DOHH2 (cell line): ENCODE measurements around the gene IFI35.

Experiments
- H3F3A ChIP-seq: fragments of 200-600 bp; sonication (generic), shearing (Covaris generic); 2 replicates; pipeline ENCODE4 v1.6.0; 2016; ENCODE audit warnings: antibody characterized with exemption, mild to moderate bottlenecking; ENCODE audit not compliant: control insufficient read depth, insufficient read depth
- H3K27ac ChIP-seq: fragments of 200-600 bp; sonication (generic); 2 replicates; pipeline ENCODE4 v1.5.1; 2014; ENCODE audit warnings: low read depth, mild to moderate bottlenecking, low read length, moderate library complexity
- H3K27me3 ChIP-seq: fragments of 200-600 bp; sonication (generic); 2 replicates; pipeline ENCODE4 v1.6.1; 2014; ENCODE audit warnings: mild to moderate bottlenecking, low read length, mixed read lengths; ENCODE audit not compliant: control insufficient read depth
- H3K36me3 ChIP-seq: fragments of 200-600 bp; sonication (generic); 2 replicates; pipeline ENCODE4 v1.6.1; 2014; ENCODE audit warnings: mild to moderate bottlenecking, low read length, moderate library complexity, mixed read lengths; ENCODE audit not compliant: control insufficient read depth
- H3K4me1 ChIP-seq: fragments of 200-600 bp; sonication (generic); 2 replicates; pipeline ENCODE4 v1.6.1; 2014; ENCODE audit warnings: mild to moderate bottlenecking, low read length, mixed read lengths; ENCODE audit not compliant: control insufficient read depth
- H3K4me2 ChIP-seq: fragments of 200-600 bp; sonication (generic); 2 replicates; pipeline ENCODE4 v1.6.0; 2014; ENCODE audit warnings: mild to moderate bottlenecking, low read length, moderate library complexity
- H3K4me3 ChIP-seq: fragments of 200-600 bp; sonication (generic); 2 replicates; pipeline ENCODE4 v1.5.1; 2014; ENCODE audit warnings: mild to moderate bottlenecking, low read length, mixed read lengths
- H3K79me2 ChIP-seq: fragments of 200-600 bp; sonication (generic); 2 replicates; pipeline ENCODE4 v1.6.1; 2014; ENCODE audit warnings: mild to moderate bottlenecking, low read length, mixed read lengths; ENCODE audit not compliant: control insufficient read depth
- H3K9me2 ChIP-seq: fragments of 200-600 bp; sonication (generic); replicated peaks from 2 replicates; pipeline ENCODE4 v1.6.1; 2014; ENCODE audit warnings: mild to moderate bottlenecking, low read length, mixed read lengths; ENCODE audit not compliant: control insufficient read depth
- H3K9me3 ChIP-seq: fragments of 200-600 bp; sonication (generic); 2 replicates; pipeline ENCODE4 v1.6.1; 2014; ENCODE audit warnings: antibody characterized with exemption, low read length, mixed read lengths; ENCODE audit not compliant: control insufficient read depth, insufficient read depth
- H4K20me1 ChIP-seq: fragments of 200-600 bp; sonication (generic); 2 replicates; pipeline ENCODE4 v1.6.0; 2014; ENCODE audit warnings: low read depth, mild to moderate bottlenecking, antibody characterized with exemption, low read length, moderate library complexity; ENCODE audit not compliant: control insufficient read depth, insufficient read depth
- EZH2phosphoT487 ChIP-seq: fragments of 200-600 bp; sonication (generic); IDR thresholded peaks from 2 replicates; pipeline ENCODE4 v1.6.1; 2017; ENCODE audit warnings: borderline replicate concordance, mild to moderate bottlenecking, antibody characterized with exemption, low read length, moderate library complexity, mixed read lengths
- TF ChIP-seq, protein P1 (sequence below): fragments of 200-600 bp; sonication (generic); IDR thresholded peaks from one replicate; pipeline ENCODE4 v1.5.1; 2014; ENCODE audit warnings: antibody characterized with exemption, mild to moderate bottlenecking, low read depth, low read length; ENCODE audit not compliant: poor library complexity, severe bottlenecking

IFI35 gene

DNA sequence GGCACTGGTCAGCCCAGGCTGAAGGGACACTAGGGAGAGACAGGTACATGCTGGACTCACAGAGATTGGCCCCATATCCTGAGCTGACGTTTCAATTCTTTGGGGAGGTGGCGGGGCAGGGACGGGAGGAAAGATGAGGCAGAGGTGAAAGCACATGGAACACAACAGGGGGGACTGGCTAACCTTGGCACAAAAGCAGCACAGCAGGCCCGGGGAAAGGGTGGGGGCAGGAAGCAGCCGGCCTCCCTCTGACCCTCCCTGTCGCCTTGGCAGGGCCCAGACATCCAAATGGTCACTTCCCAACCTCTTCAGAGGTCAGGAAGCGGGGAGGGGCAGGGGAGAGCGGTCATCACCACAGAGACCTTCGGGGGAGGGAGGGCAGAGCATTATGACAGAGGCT is 9.0 kb downstream of the IFI35 start:
- no peak overlapping the region for H3K4me2 ChIP-seq
- H3K79me2 ChIP-seq, result no peaks in the 10 kb centered on the region
- H3K36me3 ChIP-seq, result no peaks in the 10 kb centered on the region
- H3F3A ChIP-seq, result no peaks in the 10 kb centered on the region; the same call in 1 of the 2 replicates
- H3K4me3 ChIP-seq, result no peak overlapping the region
- no peaks in the 10 kb centered on the region for H3K9me2 ChIP-seq
- H3K27me3 ChIP-seq, result no peaks in the 10 kb centered on the region
- TF ChIP-seq EZH2phosphoT487, result no peak
- TF ChIP-seq, protein P1, sequence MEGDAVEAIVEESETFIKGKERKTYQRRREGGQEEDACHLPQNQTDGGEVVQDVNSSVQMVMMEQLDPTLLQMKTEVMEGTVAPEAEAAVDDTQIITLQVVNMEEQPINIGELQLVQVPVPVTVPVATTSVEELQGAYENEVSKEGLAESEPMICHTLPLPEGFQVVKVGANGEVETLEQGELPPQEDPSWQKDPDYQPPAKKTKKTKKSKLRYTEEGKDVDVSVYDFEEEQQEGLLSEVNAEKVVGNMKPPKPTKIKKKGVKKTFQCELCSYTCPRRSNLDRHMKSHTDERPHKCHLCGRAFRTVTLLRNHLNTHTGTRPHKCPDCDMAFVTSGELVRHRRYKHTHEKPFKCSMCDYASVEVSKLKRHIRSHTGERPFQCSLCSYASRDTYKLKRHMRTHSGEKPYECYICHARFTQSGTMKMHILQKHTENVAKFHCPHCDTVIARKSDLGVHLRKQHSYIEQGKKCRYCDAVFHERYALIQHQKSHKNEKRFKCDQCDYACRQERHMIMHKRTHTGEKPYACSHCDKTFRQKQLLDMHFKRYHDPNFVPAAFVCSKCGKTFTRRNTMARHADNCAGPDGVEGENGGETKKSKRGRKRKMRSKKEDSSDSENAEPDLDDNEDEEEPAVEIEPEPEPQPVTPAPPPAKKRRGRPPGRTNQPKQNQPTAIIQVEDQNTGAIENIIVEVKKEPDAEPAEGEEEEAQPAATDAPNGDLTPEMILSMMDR, result no peak
- no peaks in the 10 kb centered on the region for H3K4me1 ChIP-seq
- no peaks in the 10 kb centered on the region for H4K20me1 ChIP-seq
- no peaks in the 10 kb centered on the region for H3K9me3 ChIP-seq
- no peak overlapping the region for H3K27ac ChIP-seq

DNA sequence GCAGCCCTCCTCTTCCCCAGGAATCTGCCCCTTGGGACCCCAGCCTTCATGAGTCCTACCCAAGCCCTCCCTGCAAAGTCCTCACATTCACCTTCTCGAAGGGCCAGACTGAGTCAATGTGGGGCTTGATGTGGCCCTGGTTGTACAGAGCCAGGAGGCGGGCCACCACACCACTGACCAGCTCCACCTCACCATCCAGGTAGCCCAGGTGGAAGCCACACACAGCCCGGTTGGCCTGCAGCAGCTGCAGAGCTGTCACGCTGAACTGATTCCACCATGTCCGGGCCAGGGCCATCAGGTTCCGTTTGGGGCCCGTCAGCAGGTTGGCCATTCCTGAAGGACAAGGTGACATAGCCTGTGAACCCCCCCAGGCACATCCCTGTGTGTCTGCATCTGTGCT is 9.6 kb downstream of the IFI35 start:
- Histone ChIP-seq H3F3A (no peaks in the 10 kb centered on the region; the same call in 1 of the 2 replicates), H3K9me3 (no peaks in the 10 kb centered on the region), H3K27me3 (no peaks in the 10 kb centered on the region), H3K4me2 (no peak overlapping the region), H3K79me2 (no peaks in the 10 kb centered on the region), H3K4me3 (no peak overlapping the region), H3K36me3 (no peaks in the 10 kb centered on the region), H3K27ac (no peak overlapping the region), H3K4me1 (peaks cover 4% of the 10 kb centered on the region), H4K20me1 (no peaks in the 10 kb centered on the region), H3K9me2 (no peaks in the 10 kb centered on the region)
- TF ChIP-seq EZH2phosphoT487, result no peak
- TF ChIP-seq, protein P1, result no peak

DNA sequence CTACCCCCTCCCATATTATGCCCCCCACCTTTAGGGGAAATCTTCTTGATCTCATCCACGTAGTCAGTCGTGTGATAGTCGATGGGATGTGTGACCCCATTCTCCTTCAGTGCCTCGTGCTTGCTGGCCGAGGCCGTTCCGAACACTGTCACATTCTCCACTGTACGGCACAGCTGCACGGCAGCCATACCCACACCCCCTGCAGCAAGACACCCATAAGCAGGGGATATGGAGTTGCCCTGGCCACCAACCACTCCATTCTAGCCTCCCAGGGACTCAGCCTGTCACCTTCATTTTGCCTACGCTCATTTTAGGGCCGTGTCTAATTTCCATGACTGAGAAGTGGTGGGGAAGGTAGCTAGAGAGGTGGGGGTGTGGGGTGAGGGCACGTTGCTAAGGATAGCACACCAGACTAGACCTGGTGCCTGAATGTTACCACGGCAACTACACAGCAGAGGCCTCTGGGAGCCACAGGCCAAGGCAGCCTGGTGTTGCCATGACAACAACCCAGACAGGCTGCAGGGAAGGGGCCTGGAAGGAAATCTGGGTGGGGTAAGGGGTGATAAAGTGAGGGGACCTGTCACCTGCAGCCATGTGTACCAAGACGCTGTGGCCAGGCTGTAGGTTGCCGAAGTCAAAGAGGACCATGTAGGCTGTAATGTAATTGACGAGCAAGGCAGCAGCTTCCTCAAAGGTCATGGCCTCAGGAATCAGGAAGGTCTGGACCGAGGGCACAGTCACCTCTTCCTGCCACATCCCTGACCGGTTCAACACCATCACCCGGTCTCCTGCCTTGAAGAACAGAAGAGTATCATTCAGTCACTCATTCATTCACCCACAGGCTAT is 11.6 kb downstream of the IFI35 start:
- Histone ChIP-seq H3K9me2 (no peaks in the 10 kb centered on the region), H3K4me2 (no peak overlapping the region), H3K36me3 (no peaks in the 10 kb centered on the region), H3K4me3 (no peak overlapping the region), H3K9me3 (no peaks in the 10 kb centered on the region), H3K79me2 (no peaks in the 10 kb centered on the region), H3K27me3 (no peaks in the 10 kb centered on the region), H3K27ac (no peak overlapping the region), H3K4me1 (peaks cover 5% of the 10 kb centered on the region), H4K20me1 (no peaks in the 10 kb centered on the region), H3F3A (no peaks in the 10 kb centered on the region; the same call in 1 of the 2 replicates)
- TF ChIP-seq, protein P1, result no peak
- TF ChIP-seq EZH2phosphoT487, result no peak
